GM21529 (cell line): ENCODE data around the gene RAB11B.
"Not testable (repeated sequence)": the region's sequence is repeated elsewhere in the genome, so short reads cannot be mapped to it uniquely, and the experiment has no call there.

Source experiments
- ATAC-seq: cut with Tn5 transposase; IDR thresholded peaks from one replicate; pipeline ENCODE4 v1.9.1; 2021; ENCODE audit not compliant: unreplicated experiment

RAB11B gene

DNA sequence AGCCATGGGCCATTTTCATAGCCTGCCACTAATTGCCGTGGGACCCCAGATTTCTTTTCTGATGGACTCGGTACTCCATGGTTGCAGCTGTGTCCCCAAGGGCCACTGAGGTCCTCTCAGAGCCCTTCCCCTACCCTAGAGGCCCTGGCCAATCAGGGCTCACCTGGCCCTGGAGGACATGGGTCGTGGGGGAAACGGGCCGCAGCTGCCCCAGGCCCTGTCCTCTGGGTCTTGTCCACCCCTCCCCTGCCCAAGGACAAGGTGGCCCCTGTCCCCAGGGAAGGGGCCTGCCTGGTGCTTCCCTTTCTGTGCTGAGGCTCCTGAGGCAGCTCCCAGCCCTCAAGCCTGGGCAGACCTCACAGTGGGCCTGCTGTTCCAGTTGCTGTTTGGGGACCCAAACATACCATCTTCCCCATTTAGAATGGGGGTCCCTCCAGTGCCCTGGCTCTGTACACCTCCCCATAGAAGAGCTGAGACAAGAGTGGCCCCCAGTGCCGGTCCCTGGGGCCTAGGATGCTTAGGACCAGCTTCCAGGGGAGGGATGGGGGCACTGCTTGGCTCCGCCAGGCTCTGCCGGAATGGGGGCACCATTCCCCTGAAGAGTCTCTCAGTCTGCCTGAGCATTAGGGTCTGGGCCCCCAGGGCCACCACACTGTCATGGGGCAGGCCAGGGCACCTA lies 3.2 kb downstream of the RAB11B start:
- no peak for ATAC-seq

DNA sequence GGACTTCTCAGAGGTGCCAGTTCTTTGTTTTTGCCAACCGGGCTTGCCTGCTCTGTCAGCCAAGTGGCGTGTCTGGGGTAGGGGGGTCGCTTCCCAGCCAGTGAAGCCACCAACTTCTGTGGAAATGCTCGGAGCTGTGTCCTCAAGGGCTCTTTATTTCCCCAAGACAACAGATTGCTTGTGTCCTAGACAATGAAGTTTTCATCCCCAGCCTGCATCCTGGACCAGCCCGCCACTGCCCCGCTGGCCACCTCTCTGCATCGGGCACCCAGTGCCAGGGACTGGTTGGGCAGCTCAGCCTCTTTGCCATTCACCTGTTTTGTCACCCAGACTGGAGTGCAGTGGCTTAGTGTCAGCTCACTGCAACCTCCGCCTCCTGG lies 3.7 kb downstream of the RAB11B start:
- no peak for ATAC-seq

DNA sequence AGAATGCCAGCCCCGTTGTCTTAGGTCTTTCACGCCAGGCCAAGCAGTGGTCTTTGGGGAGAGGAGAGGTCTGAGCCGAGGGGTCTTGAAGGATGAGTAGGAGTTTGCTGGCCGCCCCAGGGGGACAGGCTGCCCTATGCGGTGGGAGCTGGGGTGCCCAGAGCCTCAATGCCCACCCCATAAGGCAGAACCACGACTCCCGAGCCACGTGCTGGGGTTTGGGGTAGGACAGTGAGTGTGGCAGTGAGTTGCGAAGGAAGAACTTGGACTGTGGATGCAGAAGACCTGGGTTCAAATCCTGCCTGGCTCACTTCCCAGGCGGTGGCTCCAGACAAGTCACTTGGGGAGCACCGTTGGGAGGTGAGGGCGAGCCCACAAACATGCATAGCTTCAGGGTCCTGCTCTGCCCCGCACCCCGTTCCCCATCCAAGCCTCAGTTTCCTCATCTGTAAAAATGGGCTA lies 5.5 kb downstream of the RAB11B start:
- no peak for ATAC-seq

DNA sequence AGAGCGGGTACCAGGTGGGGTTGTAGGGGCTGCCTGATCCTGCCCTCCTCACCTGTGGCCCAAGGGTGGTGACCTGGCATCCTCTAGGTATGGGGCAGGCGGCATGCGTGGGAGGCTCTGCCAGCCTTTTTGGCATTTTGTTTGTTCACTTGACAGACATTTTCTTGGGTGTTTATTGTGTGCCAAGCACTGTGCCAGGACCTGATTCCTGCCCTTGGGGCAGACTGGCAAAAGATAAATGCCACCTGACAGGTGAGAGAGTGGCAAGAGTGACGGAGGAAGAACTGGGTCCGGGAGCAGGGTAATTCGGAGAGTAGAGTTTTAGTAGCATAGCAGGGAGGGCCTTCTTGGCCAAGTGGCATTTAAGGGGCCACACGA lies 6.0 kb downstream of the RAB11B start:
- ATAC-seq: no peak

DNA sequence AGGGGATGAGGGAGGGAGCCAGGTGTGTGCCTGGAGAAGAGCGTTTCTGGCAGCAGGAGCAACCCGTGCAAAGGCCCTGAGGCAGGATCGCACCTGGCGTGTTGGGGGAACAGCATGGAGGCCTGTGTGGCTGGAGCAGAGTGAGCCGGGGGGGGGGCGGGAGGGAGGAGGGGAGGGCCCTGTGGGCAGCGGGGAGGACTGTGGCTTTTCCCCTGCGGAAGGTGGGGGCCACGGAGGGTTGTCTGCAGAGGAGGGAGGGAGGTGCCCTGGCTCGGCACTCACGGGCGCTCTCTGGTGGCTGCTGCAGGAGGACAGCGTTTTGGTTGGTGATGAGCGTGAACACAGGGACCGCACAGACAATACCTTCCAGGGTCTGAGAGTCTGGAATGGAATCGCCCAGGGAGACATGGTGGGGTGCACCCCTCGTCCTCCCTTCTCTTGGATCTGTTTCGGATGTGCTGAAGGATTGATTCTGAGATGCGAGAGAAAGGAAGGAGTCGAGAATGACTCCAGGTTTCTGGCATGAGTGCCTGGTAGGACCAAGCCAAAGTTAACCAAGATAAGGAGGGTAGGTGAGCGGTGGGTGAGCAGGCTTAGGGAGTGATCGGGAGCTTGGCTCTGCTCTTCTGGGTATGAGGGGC lies 6.5 kb downstream of the RAB11B start:
- no peak for ATAC-seq

DNA sequence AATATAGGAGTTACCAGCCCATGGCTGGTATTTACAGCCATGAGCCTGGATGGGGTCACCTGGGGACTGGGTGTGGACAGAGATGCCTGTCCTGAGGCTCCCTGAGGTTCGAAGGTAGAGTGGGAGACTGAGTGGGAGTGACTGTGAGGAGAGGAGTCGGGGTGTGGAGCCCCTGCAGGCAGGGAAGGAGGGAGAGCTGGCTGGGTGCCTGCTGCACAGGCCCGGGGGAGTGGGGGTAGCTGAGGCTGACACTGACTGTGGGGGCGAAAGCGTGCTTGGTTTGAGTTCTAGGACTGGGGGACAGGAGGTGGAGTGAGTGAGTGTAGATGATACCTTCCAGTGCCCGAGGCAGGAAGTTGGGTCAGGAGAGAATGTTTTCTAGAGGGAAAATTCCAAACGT lies 7.1 kb downstream of the RAB11B start:
- no peak for ATAC-seq

DNA sequence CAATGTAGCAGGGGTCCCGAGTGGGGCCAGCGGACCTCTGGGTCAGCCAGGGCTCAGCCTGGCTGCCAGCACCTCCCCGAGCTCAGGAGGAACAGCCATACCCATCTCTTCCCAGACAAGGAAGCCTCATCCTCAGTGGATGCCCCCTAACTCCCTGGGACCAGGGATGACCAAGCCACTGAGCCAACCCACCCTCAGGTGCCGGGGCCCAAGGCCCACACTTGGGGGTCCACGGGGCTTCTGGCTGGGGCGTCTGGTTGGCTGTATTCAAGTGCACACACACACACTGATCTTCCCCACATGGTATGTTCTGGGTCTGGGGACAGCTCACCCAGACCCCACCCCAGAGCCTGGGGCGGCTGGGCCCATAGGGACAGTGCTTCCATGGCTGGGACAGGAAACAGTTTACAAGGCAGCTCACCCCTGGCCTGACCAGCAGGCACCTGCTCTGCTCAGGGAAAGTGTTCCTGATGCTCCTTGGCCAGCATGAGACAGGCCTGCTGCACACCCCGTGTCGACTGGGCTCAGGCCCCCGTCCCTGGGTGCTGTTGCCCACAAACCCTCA lies 7.7 kb downstream of the RAB11B start:
- ATAC-seq: no peak

DNA sequence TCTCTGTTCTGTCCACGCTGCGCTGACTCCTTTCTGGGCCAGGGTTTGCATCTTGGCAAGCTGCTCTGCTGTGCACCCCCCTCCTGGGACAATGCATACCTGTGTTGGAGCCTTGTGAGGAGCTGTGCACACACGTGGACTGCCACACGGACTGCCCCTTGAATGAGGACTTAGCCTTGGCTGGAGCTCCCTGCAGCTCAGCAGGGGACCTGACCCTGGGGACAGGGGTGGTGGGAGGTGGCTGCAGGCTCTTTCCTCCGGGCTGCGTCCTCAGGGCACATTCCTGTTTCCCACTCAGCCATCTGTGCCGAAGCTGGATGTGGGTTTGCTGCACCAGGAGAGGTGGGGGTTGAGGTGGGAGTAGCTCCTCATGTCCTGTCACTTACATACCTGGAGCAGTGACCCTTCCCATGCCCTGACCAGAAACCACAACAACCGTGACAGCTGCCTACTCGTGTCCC lies 8.2 kb downstream of the RAB11B start:
- no peak for ATAC-seq

DNA sequence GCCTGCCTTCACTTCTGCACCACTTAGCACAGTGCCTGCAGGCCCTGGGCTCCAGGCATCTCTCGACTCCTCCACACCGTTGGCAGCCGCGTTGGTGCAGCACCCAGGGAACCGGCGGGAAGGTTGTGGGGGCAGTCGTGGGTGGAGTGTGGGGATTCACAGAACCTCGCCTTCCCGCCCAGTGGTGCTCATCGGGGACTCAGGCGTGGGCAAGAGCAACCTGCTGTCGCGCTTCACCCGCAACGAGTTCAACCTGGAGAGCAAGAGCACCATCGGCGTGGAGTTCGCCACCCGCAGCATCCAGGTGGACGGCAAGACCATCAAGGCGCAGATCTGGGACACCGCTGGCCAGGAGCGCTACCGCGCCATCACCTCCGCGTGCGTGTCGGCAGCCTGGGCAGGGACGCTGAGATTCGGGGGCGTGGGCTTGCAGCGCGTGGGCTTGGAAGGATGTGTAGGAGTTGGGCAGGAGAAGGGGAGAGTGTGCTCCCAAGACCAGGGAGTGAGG lies 9.6 kb downstream of the RAB11B start:
- ATAC-seq: no peak

DNA sequence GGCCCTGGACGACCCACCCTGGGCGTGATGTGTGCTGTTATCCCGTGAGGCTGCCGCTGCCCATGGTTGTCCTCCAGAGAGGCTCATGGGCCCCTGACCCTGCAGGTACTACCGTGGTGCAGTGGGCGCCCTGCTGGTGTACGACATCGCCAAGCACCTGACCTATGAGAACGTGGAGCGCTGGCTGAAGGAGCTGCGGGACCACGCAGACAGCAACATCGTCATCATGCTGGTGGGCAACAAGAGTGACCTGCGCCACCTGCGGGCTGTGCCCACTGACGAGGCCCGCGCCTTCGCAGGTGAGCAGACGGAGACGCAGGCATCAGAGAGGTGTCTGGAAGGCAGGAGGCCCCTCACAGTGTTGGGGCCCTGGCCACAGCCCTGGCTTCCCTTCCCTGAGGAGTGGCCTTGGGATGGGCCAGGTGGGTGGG lies 11.8 kb downstream of the RAB11B start:
- no peak for ATAC-seq

DNA sequence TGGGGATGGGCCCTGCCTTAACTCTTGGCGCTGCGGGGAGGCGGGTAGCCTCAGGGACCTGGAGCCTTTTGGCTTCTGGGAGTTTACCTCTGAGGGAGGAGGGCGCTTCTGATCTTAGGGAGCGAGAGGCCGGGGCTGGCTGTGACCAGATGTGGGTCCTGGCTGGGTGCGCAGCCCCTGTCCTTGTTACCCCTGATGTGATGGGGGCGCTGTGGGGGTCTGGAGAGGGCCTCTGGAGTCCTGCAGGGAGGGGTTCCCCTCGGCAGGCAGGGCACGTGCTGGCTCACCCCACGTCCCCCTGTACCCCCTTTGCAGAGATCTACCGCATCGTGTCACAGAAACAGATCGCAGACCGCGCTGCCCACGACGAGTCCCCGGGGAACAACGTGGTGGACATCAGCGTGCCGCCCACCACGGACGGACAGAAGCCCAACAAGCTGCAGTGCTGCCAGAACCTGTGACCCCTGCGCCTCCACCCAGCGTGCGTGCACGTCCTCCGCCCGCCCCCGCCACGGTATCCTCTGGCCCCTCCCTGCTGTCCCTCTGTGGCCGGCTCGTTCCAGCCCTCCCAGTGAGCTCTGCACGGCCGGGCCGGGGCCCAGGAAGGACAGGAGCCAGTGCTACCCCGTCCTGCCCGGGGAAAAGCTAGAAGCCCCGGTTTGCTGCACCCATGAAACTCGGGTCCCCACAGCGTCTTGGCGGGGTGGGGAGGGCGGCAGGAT lies 13.1 kb downstream of the RAB11B start:
- ATAC-seq: no peak

DNA sequence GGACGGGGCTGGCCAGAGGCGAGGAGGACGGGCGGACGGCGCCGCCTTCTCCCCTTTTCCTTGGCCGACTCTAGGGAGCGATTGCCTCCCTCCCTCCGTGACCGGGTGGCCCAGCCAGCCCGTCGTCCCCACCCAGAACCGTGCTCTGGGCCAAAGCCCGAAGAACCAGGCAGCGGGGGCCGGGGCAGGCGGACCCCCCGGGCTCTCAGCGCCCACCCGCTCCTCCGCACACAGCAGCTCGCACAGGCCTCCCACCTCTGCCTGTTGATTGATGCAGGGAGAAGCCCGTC lies 13.6 kb downstream of the RAB11B start:
- no peak for ATAC-seq

DNA sequence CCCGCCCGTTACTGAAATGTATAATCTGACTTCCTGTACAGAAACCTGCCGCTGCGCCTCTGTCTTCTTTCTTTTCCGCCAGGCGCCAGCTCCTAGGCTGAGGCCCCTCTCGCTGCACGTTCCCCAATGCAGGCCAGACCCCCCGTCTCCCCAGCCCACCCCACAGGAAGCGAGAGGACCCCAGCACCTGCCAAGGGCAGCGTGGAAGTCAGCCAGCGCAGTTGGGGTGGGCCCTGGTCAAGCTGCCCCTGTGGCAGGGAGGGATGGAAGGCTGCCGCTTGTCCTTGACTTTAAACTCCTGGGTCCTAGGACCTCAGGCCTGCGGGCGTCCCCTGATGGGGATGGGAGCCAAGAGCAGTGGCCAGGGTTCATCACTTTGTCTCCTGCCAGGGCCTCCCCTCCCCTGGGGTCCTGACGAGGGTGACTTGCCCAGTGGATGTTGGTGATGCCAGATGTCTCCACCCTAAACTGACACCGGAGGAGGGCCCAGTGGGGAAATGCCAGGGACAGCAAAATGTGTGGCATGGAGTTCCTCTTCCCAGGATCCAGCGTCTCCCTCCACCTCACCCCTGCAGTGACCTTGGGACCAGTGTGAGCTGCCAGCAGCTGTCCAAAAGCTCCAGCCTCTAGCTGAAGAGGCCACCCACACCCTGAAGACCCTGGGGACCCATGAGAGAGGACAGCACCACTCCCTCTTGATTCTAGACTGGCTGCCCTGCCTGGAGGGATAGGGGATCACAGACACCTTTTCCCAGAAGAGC lies 14.4 kb downstream of the RAB11B start:
- ATAC-seq: no peak

DNA sequence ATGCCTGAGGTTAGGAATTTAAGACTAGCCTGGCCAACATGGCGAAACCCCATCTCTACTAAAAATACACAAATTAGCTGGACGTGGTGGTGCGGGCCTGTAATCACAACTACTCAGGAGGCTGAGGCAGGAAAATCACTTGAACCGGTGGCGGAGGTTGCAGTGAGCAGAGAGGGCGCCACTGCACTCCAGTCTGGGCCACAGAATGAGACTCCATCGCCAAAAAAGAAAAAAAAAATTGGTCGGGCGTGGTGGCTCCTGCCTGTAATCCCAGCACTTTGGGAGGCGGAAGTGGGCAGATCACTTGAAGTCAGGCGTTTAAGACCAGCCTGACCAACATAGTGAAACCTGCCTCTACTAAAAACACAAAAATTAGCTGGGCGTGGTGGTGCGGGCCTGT lies 20.6 kb downstream of the RAB11B start:
- not testable (repeated sequence) for ATAC-seq

DNA sequence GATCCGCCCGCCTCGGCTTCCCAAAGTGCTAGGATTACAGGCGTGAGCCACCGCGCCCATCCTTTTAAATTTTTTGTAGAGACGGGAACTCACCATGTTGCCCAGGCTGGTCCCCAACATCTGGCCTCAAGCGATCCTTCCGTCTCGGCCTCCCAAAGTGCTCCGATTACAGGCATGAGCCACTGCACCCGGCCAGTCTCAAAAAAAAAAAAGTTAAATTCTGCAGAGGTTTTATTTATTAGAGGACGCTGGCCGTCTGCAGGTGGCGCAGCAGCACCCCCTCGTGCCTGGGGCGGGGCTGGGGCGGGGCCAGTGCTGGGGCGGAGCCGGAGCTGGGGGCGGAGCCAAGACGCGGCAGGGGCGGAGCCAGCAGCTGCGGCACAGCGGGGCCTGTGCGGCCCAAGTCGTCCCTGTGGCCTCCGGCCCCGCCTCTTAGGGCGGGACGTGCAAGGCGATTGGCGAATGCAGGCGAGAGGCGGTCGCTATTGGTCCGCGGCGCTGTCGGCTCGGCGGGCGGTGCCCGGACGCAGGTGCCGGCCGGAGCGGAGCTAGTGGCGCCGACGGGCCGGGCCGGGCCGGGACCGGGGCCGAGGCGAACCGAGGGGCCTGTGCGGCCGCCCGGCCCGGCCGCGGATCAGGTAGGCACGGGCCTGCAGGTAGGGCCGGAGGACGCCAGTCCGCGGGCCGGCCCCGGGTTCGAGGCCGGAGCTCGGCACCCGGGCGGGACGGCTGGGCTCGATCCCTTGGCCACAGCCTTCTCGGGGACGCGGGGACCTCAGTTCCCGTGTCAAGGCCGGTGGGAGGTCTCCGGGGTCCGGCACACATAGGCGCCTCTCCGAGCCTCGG lies 22.8 kb downstream of the RAB11B start, which contains the start of gene MARCHF2:
MARCHF2 (plus strand) TSS at position 523 of the 846 bp plus-strand sequence. CDS start 8,536 bp downstream, outside the sequence.
- ATAC-seq: peak; percentile 98

DNA sequence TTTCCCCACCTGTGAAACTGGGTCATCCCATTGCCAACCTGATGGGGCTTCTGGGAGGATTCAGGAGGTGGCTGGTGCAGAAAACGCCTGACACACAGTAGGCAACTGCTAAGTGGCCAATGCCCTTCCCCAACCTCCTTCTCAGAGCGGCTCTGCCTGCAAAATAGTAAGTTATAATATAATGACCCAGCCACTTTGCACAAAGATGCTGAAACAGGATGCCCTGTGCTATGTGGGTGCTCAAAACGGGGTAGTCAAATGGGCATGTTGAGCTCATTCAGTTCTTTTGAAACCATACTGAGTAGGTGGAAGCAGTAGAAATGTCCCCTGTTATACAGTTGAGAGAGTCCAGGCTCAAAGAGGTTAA lies 23.5 kb downstream of the RAB11B start:
- no peak for ATAC-seq

DNA sequence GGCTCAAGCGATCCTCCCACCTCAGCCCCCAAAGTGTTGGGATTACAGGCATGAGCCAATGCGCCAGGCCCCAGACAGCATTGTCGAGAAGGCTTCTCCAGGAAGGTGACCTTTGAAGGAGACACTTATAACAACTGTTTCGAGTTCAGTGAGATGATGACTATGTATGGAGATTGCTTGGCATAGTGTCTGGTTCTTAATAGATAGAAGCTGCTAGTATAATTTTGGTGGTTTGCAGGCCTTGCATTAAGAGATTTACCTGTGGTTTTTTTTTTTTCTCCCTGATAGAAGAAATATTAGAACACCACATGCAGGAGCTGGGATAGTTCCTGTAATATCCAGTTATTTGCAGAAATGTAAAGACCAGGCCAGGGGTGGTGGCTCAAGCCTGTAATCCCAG lies 26.6 kb downstream of the RAB11B start:
- no peak for ATAC-seq

DNA sequence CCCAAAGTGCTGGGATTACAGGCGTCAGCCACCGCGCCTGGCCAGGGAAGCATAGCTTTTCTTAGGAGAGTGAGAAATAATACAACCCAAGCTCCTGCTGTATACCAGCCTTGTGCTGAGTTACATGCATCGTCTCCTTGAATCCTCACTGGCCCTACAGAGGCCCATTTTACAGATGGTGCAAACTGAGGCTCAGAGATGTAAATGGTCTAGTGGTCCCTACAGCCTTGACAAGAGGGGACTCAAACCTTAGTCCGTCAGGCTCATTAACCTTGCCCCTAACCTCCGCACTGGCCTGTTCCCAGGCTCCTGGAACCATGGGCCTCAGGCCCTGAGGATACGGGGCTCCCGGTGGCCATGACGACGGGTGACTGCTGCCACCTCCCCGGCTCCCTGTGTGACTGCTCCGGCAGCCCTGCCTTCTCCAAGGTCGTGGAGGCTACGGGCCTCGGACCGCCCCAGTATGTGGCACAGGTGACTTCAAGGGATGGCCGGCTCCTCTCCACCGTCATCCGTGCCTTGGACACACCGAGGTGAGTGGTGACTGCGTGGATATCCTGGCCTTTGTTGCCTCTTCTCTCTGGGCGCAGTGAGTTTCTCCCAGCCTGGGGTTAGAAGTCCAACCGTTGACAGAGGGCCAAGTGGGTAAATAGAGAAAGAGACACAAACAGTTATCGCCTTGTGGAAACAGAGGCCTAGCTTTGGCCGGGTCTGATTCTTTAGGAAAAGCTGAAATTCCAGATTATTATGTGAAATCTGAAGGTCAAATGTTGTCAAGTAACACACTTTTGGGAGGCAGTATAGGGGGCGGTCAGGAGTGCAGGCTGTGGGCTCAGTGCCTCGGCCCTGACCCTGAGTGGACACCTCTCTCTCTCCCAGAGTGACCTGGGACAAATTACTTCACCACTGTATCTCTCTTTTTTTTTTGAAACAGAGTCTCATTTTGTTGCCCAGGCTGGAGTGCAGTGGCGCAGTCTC lies 31.6 kb downstream of the RAB11B start:
- ATAC-seq: no peak

DNA sequence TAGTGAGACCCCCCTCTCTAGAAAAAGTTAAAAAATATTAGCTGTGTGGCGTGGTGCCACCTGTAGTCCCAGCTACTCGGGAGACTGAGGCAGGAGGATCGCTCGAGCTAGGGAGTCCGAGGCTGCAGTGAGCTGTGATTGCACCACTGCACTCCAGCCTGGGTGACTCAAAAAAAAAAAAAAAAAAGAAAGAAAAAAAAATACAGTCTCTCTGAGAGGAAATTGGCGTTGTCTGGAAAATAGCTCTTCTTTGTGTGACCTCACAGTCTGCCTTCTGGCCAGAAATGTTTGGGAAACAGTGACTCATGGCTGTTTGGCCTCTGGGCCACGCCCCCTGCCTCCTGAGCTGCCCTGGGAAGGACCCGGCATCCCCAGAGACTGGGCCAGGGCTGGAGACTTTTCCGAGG lies 33.7 kb downstream of the RAB11B start:
- ATAC-seq: no peak
